IMR-90 (cell line): ENCODE measurements around the gene HGFAC. TPM values are rescaled to one million over a fixed set of nuclear protein-coding genes. Genes with fewer than 3 reads are reported as not detected.

ENCODE experiments used
- ATAC-seq: fragments of 200-7000 bp; cut with Tn5 transposase; 2 replicates; pipeline ENCODE4 v1.9.1; 2020; ENCODE audit warnings: low read depth, mild to moderate bottlenecking, moderate library complexity
- BruUV-seq: library from RNA; stranded (reverse); fragments of 400-500 nt; replicated peaks from 2 replicates; lab custom pipeline; 2021; lab: Mats Ljungman, UMichigan
- CTCF ChIA-PET: fragments of 300-600 bp; formaldehyde crosslinking; extraction: SDS; loops from one replicate; lab custom pipeline; 2021; ENCODE audit warnings: antibody characterized with exemption; lab: Yijun Ruan, JAX
- POLR2A ChIA-PET: fragments of 300-600 bp; sonication (Branson Sonifier 250); formaldehyde crosslinking; loops from one replicate; lab custom pipeline; 2022; ENCODE audit warnings: antibody characterized with exemption; ENCODE audit not compliant: unreplicated experiment; lab: Charles Lee
- DNase-seq: peaks from one replicate; pipeline ENCODE4 v3.0.0; 2013
- H2AFZ ChIP-seq: replicated peaks from 2 replicates; pipeline ENCODE3; 2013; ENCODE audit warnings: low read length, mild to moderate bottlenecking; ENCODE audit not compliant: poor library complexity
- H2AK5ac ChIP-seq: 2 replicates; pipeline ENCODE4 v1.6.1; 2013; ENCODE audit warnings: low read depth, low read length, inconsistent platforms
- H2AK9ac ChIP-seq: replicated peaks from 2 replicates; pipeline ENCODE3; 2013; ENCODE audit warnings: mild to moderate bottlenecking, low read depth, low read length, moderate library complexity; ENCODE audit not compliant: poor library complexity
- H2BK120ac ChIP-seq: 2 replicates; pipeline ENCODE4 v1.6.1; 2013; ENCODE audit warnings: low read depth, low read length, inconsistent platforms
- H2BK15ac ChIP-seq: 3 replicates; pipeline ENCODE4 v1.6.1; 2013; ENCODE audit warnings: low read depth, low read length, inconsistent platforms
- H2BK20ac ChIP-seq: 2 replicates; pipeline ENCODE4 v1.6.1; 2013; ENCODE audit warnings: low read depth, mild to moderate bottlenecking, inconsistent platforms, low read length, moderate library complexity
- H2BK5ac ChIP-seq: 2 replicates; pipeline ENCODE4 v1.6.1; 2013; ENCODE audit warnings: mild to moderate bottlenecking, low read depth, low read length, inconsistent platforms; ENCODE audit not compliant: poor library complexity, severe bottlenecking
- H3K14ac ChIP-seq: replicated peaks from 2 replicates; pipeline ENCODE4 v1.6.1; 2013; ENCODE audit warnings: low read depth, low read length, inconsistent platforms
- H3K18ac ChIP-seq: 2 replicates; pipeline ENCODE4 v1.6.1; 2013; ENCODE audit warnings: low read depth, low read length, control low read depth
- H3K23ac ChIP-seq: 2 replicates; pipeline ENCODE4 v1.6.1; 2013; ENCODE audit warnings: low read depth, low read length, inconsistent platforms
- H3K27ac ChIP-seq: 2 replicates; pipeline ENCODE4 v1.5.1; 2013; ENCODE audit warnings: mild to moderate bottlenecking, control low read depth, low read length; ENCODE audit not compliant: insufficient read depth
- H3K27me3 ChIP-seq: 2 replicates; pipeline ENCODE4 v1.6.1; 2013; ENCODE audit warnings: low read length; ENCODE audit not compliant: control insufficient read depth, insufficient read depth
- H3K36me3 ChIP-seq: 2 replicates; pipeline ENCODE4 v1.6.1; 2013; ENCODE audit warnings: low read length, mixed read lengths; ENCODE audit not compliant: control insufficient read depth, insufficient read depth
- H3K4ac ChIP-seq: 2 replicates; pipeline ENCODE4 v1.6.1; 2013; ENCODE audit warnings: low read depth, low read length, inconsistent platforms
- H3K4me1 ChIP-seq: 2 replicates; pipeline ENCODE4 v1.6.1; 2013; ENCODE audit warnings: low read length, mixed read lengths; ENCODE audit not compliant: control insufficient read depth, insufficient read depth
- H3K4me2 ChIP-seq: 2 replicates; pipeline ENCODE4 v1.6.1; 2013; ENCODE audit warnings: low read depth, mild to moderate bottlenecking, control low read depth, low read length, moderate library complexity
- H3K4me3 ChIP-seq: 2 replicates; pipeline ENCODE4 v1.5.1; 2013; ENCODE audit warnings: low read depth, mild to moderate bottlenecking, control low read depth, low read length, moderate library complexity; ENCODE audit not compliant: insufficient read depth
- H3K56ac ChIP-seq: 2 replicates; pipeline ENCODE4 v1.6.1; 2013; ENCODE audit warnings: low read length, inconsistent platforms; ENCODE audit not compliant: insufficient read depth; ENCODE audit errors: extremely low read depth
- H3K79me1 ChIP-seq, 2 experiments: 2 replicates each; pipeline ENCODE4 v1.6.1; 2013; ENCODE audit warnings: low read length in 2 of 2, inconsistent platforms in 1 of 2, low read depth in 1 of 2
- H3K9ac ChIP-seq: 2 replicates; pipeline ENCODE4 v1.6.1; 2013; ENCODE audit warnings: low read depth, low read length, control low read depth
- H3K9me1 ChIP-seq: 2 replicates; pipeline ENCODE4 v1.6.1; 2013; ENCODE audit warnings: low read length, inconsistent platforms; ENCODE audit not compliant: insufficient read depth
- H3K9me3 ChIP-seq: 2 replicates; pipeline ENCODE4 v1.6.1; 2013; ENCODE audit warnings: low read length; ENCODE audit not compliant: control insufficient read depth, insufficient read depth
- H4K20me1 ChIP-seq: 2 replicates; pipeline ENCODE4 v1.6.1; 2013; ENCODE audit warnings: low read length, inconsistent platforms; ENCODE audit not compliant: insufficient read depth
- H4K5ac ChIP-seq: 2 replicates; pipeline ENCODE4 v1.6.1; 2013; ENCODE audit warnings: mild to moderate bottlenecking, low read depth, low read length, control low read depth
- H4K8ac ChIP-seq, 2 experiments: 2 replicates each; pipeline ENCODE4 v1.6.1; 2013; ENCODE audit warnings: low read depth in 2 of 2, low read length in 2 of 2, control low read depth in 1 of 2, inconsistent platforms in 1 of 2
- H4K91ac ChIP-seq: 2 replicates; pipeline ENCODE4 v1.6.1; 2013; ENCODE audit warnings: low read depth, low read length, inconsistent platforms; ENCODE audit not compliant: insufficient read depth
- BHLHE40 ChIP-seq: fragments of 150-350 bp; IDR thresholded peaks from 2 replicates; pipeline ENCODE4 v1.6.1; 2016; ENCODE audit warnings: mild to moderate bottlenecking, low read depth, low read length
- CEBPB ChIP-seq: IDR thresholded peaks from 2 replicates; pipeline ENCODE4 v1.6.1; 2012; ENCODE audit warnings: low read depth, low read length, improper control_type of control experiment
- CHD1 ChIP-seq: IDR thresholded peaks from 2 replicates; pipeline ENCODE4 v1.6.1; 2012; ENCODE audit warnings: low read depth, low read length, improper control_type of control experiment
- CTCF ChIP-seq: conservative IDR thresholded peaks from 2 replicates; pipeline ENCODE4 v1.5.1; 2012; ENCODE audit warnings: mild to moderate bottlenecking, low read depth, low read length, improper control_type of control experiment
- FOS ChIP-seq: fragments of 150-350 bp; IDR thresholded peaks from 2 replicates; pipeline ENCODE4 v1.6.1; 2016; ENCODE audit warnings: low read depth, low read length
- MAFK ChIP-seq: IDR thresholded peaks from 2 replicates; pipeline ENCODE4 v1.6.1; 2012; ENCODE audit warnings: low read depth, low read length, improper control_type of control experiment
- MAZ ChIP-seq: IDR thresholded peaks from 2 replicates; pipeline ENCODE4 v1.6.1; 2012; ENCODE audit warnings: low read depth, mild to moderate bottlenecking, low read length, improper control_type of control experiment, moderate library complexity, borderline replicate concordance
- MXI1 ChIP-seq: IDR thresholded peaks from 2 replicates; pipeline ENCODE4 v1.6.1; 2012; ENCODE audit warnings: low read depth, mild to moderate bottlenecking, low read length, moderate library complexity, borderline replicate concordance
- NFE2L2 ChIP-seq: fragments of 150-350 bp; IDR thresholded peaks from 2 replicates; pipeline ENCODE4 v1.6.1; 2016; ENCODE audit warnings: low read depth, mild to moderate bottlenecking, low read length
- POLR2A ChIP-seq: IDR thresholded peaks from 2 replicates; pipeline ENCODE4 v1.6.1; 2012; ENCODE audit warnings: mild to moderate bottlenecking, low read depth, low read length
- RAD21 ChIP-seq: IDR thresholded peaks from 2 replicates; pipeline ENCODE4 v1.6.1; 2012; ENCODE audit warnings: low read length, improper control_type of control experiment
- RFX5 ChIP-seq: IDR thresholded peaks from 2 replicates; pipeline ENCODE4 v1.8.0; 2012; ENCODE audit warnings: low read depth, mild to moderate bottlenecking, low read length, moderate library complexity
- SMC3 ChIP-seq: fragments of 150-350 bp; IDR thresholded peaks from 2 replicates; pipeline ENCODE4 v1.6.1; 2016; ENCODE audit warnings: low read depth, mild to moderate bottlenecking, antibody characterized with exemption, low read length, moderate library complexity
- USF2 ChIP-seq: fragments of 150-350 bp; IDR thresholded peaks from 2 replicates; pipeline ENCODE4 v1.6.1; 2017; ENCODE audit warnings: mild to moderate bottlenecking, antibody characterized with exemption, low read length, low read depth
- WGBS, 2 experiments: methylation state at CpG; one replicate each; pipeline versions ENCODE4 v1.1.5 to v1.1.7; 2013; ENCODE audit warnings: missing lambda C conversion rate in 2 of 2; ENCODE audit not compliant: insufficient read length in 1 of 2; ENCODE audit errors: extremely low coverage in 2 of 2; 5-methylcytosine and 5-hydroxymethylcytosine counted together
- dilution Hi-C: fragments of 300-500 bp; cut with HindIII; formaldehyde crosslinking; loops from one replicate; pipeline ENCODE4 v1.14.3; 2018; ENCODE audit warnings: low sequenced_read_pairs; ENCODE audit not compliant: unreplicated experiment
- in situ Hi-C: fragments of 300-500 bp; cut with MboI; formaldehyde crosslinking; loops from 3 replicates; pipeline ENCODE4 v1.14.3; 2019; ENCODE audit warnings: low sequenced_read_pairs, inconsistent platforms, mixed read lengths
- intact Hi-C: fragments of 100-400 bp; cut with micrococcal nuclease; formaldehyde crosslinking; loops from 2 replicates; pipeline ENCODE4 v1.10.0; 2022
- polyA plus RNA-seq, 3 experiments: library from polyadenylated mRNA; depleted of rRNA; stranded (reverse); fragments of >200 nt; gene quantifications; 2 replicates each; pipeline ENCODE4 v1.2.3, GENCODE V29; 2012; ENCODE audit warnings: low replicate concordance in 1 of 3
- total RNA-seq: library from RNA; depleted of rRNA; stranded (reverse); fragments of >200 nt; gene quantifications from 2 replicates; pipeline ENCODE4 v1.2.3, GENCODE V29; 2012
- TF ChIP-seq, protein P1 (sequence below): fragments of 150-350 bp; IDR thresholded peaks from 2 replicates; pipeline ENCODE4 v1.6.1; 2016; ENCODE audit warnings: low read depth, mild to moderate bottlenecking, low read length, moderate library complexity, borderline replicate concordance

Gene HGFAC
- total and polyA plus RNA-seq, 2 of the 4 experiments (the other 2 are of a cell fraction): 0.05 TPM; not detected in 1

DNA sequence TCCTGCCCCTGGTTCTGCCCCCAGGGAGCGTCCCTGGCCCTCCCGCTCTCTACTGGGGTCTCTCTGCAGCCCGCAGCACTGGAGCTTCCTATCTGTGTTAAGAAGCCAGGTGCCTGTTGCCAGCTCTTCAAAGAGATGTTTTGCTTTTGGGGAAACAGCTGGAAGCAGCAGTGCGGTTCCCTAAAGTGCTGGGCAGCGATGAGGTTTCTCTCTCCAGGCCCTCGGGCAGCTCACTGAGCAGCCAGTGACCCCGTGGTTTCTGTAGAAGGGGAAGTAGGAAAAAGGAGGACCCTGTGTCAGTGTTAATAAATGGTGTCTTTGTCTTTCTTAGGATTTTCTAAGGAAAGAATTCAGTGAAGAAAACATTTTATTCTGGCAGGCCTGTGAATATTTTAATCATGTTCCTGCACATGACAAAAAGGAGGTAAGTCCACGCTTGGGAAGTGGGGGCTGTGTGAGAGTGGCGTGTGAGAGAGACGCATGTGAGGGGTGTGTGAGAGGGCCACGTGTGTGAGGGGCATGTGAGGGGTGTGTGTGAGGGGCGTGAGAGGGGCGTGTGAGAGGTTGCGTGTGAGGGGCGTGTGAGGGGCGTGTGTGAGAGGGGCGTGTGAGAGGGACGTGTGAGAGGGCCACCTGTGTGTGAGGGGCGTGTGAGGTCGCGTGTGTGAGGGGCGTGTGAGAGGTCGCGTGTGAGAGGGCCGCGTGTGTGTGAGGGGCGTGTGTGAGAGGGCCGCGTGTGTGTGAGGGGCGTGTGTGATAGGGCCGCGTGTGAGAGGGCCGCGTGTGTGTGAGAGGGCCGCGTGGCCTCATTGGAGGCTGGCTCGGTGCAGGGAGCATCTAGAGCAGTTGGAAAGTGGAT is 27.1 kb upstream of the HGFAC start:
- Histone ChIP-seq H2BK120ac (no peak overlapping the region), H3K14ac (no peak overlapping the region), H4K5ac (no peak overlapping the region), H2AK9ac (no peak overlapping the region), H3K4me1 (no peaks in the 10 kb centered on the region), H3K36me3 (peaks cover 19% of the 10 kb centered on the region), H3K4ac (no peak overlapping the region), H2AK5ac (no peak overlapping the region), H2BK15ac (no peak overlapping the region), H3K4me3 (no peak overlapping the region), H3K23ac (no peak overlapping the region), H4K20me1 (peaks cover 9% of the 10 kb centered on the region), H3K9me3 (no peaks in the 10 kb centered on the region), H3K27ac (no peak overlapping the region), H3K56ac (no peak overlapping the region), H4K8ac (no peak overlapping the region), H3K27me3 (no peaks in the 10 kb centered on the region), H2AFZ (no peak overlapping the region), H3K79me1 (peaks cover 10% of the 10 kb centered on the region in 2 experiments; a peak in 3 of 4 replicates), H3K9ac (no peak overlapping the region), H3K4me2 (no peak overlapping the region), H4K91ac (no peak overlapping the region), H3K18ac (no peak overlapping the region), H2BK5ac (no peak overlapping the region), H2BK20ac (no peak overlapping the region), H3K9me1 (peaks cover 8% of the 10 kb centered on the region; the same call in 1 of the 2 replicates)
- ChIA-PET POLR2A (no interaction called here), CTCF (no interaction called here)
- ATAC-seq (no peak), DNase-seq (no peak)
- dilution Hi-C loops: no loop called here
- no TSS peak for BruUV-seq
- intact Hi-C loops: no loop called here
- WGBS, 2 experiments: 79% methylated on average over 11 of the region's 37 CpGs; no CpG with 5 or more reads in 1 of the 2 experiments
- in situ Hi-C loops: no loop called here
- TF ChIP-seq CHD1: no peak
- TF ChIP-seq NFE2L2: no peak
- TF ChIP-seq BHLHE40: no peak
- no peak for TF ChIP-seq RFX5
- no peak for TF ChIP-seq MAFK
- TF ChIP-seq MAZ: no peak
- TF ChIP-seq, protein P1, sequence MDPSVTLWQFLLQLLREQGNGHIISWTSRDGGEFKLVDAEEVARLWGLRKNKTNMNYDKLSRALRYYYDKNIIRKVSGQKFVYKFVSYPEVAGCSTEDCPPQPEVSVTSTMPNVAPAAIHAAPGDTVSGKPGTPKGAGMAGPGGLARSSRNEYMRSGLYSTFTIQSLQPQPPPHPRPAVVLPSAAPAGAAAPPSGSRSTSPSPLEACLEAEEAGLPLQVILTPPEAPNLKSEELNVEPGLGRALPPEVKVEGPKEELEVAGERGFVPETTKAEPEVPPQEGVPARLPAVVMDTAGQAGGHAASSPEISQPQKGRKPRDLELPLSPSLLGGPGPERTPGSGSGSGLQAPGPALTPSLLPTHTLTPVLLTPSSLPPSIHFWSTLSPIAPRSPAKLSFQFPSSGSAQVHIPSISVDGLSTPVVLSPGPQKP: no peak
- TF ChIP-seq FOS: no peak
- no peak for TF ChIP-seq POLR2A
- TF ChIP-seq SMC3: no peak
- TF ChIP-seq RAD21: no peak
- no peak for TF ChIP-seq CEBPB
- TF ChIP-seq CTCF: no peak
- no peak for TF ChIP-seq USF2
- TF ChIP-seq MXI1: no peak
